ENCODE data around the gene DAPK1. TPM values are rescaled to one million over a fixed set of nuclear protein-coding genes. Genes with fewer than 3 reads are reported as not detected.

The DAPK1 gene
- total RNA-seq, result 76.8 TPM

DNA sequence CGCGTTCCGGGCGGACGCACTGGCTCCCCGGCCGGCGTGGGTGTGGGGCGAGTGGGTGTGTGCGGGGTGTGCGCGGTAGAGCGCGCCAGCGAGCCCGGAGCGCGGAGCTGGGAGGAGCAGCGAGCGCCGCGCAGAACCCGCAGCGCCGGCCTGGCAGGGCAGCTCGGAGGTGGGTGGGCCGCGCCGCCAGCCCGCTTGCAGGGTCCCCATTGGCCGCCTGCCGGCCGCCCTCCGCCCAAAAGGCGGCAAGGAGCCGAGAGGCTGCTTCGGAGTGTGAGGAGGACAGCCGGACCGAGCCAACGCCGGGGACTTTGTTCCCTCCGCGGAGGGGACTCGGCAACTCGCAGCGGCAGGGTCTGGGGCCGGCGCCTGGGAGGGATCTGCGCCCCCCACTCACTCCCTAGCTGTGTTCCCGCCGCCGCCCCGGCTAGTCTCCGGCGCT lies at the start of gene DAPK1:
TSS of gene DAPK1 (plus strand) at position 264 of the 442 bp plus-strand sequence. CDS start 1,211 bp downstream, outside the sequence.

DNA sequence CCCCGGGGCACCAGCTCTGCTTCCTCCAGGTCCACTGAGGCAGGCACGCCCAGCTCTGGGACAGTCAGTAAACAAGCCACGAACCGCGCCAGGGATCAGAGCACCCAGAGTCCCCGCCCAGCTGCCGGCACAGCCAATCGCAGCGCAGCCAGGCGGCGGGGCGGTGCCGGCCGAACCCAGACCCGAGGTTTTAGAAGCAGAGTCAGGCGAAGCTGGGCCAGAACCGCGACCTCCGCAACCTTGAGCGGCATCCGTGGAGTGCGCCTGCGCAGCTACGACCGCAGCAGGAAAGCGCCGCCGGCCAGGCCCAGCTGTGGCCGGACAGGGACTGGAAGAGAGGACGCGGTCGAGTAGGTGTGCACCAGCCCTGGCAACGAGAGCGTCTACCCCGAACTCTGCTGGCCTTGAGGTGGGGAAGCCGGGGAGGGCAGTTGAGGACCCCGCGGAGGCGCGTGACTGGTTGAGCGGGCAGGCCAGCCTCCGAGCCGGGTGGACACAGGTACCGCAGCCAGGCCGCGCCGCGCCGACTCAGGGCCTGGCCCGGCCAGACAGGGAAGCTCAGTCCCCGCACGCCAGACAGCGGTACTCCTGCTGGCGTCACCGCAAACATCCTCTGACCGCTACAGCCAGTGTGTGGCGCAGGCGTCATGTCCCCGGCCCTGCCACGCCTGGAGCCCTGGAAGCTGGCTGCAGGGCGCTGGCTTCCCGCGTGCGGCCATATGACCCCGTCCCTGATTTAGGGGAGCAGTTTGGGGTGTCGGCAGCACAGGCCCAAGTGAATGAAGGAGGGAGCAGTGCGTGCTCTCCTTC lies 228.4 kb downstream of the DAPK1 start, which contains the start of gene CTSL:
TSS of gene CTSL (plus strand) at position 220 of the 810 bp plus-strand sequence. CDS start 1,485 bp downstream, outside the sequence.

Small RNA genes lying within 50 kb of the gene (small RNA-seq; reads per million reads assigned to genes)
- 0.18 reads per million for gene AL161787.1

Other genes starting within 250 kb of the DAPK1 start
- gene CTSL, start 228.3 kb downstream of the DAPK1 start, total RNA-seq, result 36.7 TPM

Measured in diencephalon (tissue), 1 donor.